ENCODE results near the gene TRIM29. TPM values are rescaled to one million over a fixed set of nuclear protein-coding genes. Genes with fewer than 3 reads are reported as not detected.

TRIM29 gene
- total and polyA plus RNA-seq, 2 donors from 2014 or later, result 0.65 to 32.9 TPM

GRCh38 chr11:120109531-120109930 is 28.4 kb downstream of the TRIM29 start:
- intact Hi-C loops (cut with DNase I), result no loop called here
- DNase-seq, result no peak

GRCh38 chr11:120108785-120109168 is 29.1 kb downstream of the TRIM29 start:
- FAIRE-seq (no peak), DNase-seq (no peak)
- Histone ChIP-seq H3K4me1 (ENCODE audit: control insufficient read depth in 2 of 3, insufficient read depth in 2 of 3, low read depth in 1 of 3, low read length in 3 of 3) (no peaks in the 10 kb centered on the region), H3K4me3 (ENCODE audit: low read length in 3 of 3) (no peak overlapping the region), H3K27me3 (ENCODE audit: control insufficient read depth, insufficient read depth, low read length) (no peaks in the 10 kb centered on the region), H3K9ac (ENCODE audit: low read length in 3 of 3) (no peak overlapping the region), H3K27ac (ENCODE audit: low read depth in 2 of 2, low read length in 2 of 2) (no peak overlapping the region), H3K36me3 (ENCODE audit: control insufficient read depth in 2 of 3, insufficient read depth in 3 of 3, low read length in 3 of 3) (no peaks in the 10 kb centered on the region), H3K9me3 (ENCODE audit: control insufficient read depth in 2 of 3, insufficient read depth in 1 of 3, low read length in 3 of 3) (no peaks in the 10 kb centered on the region)
- intact Hi-C loops (cut with DNase I), result no loop called here
- no peak for TF ChIP-seq CTCF (IDR thresholded peaks at IDR 0.05; ENCODE audit: borderline replicate concordance, extremely low read depth, insufficient read depth)

More at GRCh38 chr11:120109531-120109930, 28.4 kb downstream of the TRIM29 start:
- no peaks in the 10 kb centered on the region for H3K27me3 ChIP-seq (ENCODE audit: control insufficient read depth, insufficient read depth, low read length)
- no peaks in the 10 kb centered on the region for H3K9me3 ChIP-seq (ENCODE audit: control insufficient read depth in 2 of 3, insufficient read depth in 1 of 3, low read length in 3 of 3)
- FAIRE-seq, result no peak
- H3K4me1 ChIP-seq (ENCODE audit: control insufficient read depth in 2 of 3, insufficient read depth in 2 of 3, low read depth in 1 of 3, low read length in 3 of 3), result no peaks in the 10 kb centered on the region
- no peak overlapping the region for H3K27ac ChIP-seq (ENCODE audit: low read depth in 2 of 2, low read length in 2 of 2)
- H3K4me3 ChIP-seq (ENCODE audit: low read length in 3 of 3), result no peak overlapping the region
- no peak for TF ChIP-seq CTCF (IDR thresholded peaks at IDR 0.05; ENCODE audit: borderline replicate concordance, extremely low read depth, insufficient read depth)
- H3K9ac ChIP-seq (ENCODE audit: low read length in 3 of 3), result no peak overlapping the region
- H3K36me3 ChIP-seq (ENCODE audit: control insufficient read depth in 2 of 3, insufficient read depth in 3 of 3, low read length in 3 of 3), result no peaks in the 10 kb centered on the region

- no peak for FAIRE-seq
- Histone ChIP-seq H3K27ac (ENCODE audit: low read depth in 2 of 2, low read length in 2 of 2) (no peak overlapping the region), H3K4me3 (ENCODE audit: low read length in 3 of 3) (no peak overlapping the region), H3K36me3 (ENCODE audit: control insufficient read depth in 2 of 3, insufficient read depth in 3 of 3, low read length in 3 of 3) (no peaks in the 10 kb centered on the region), H3K27me3 (ENCODE audit: control insufficient read depth, insufficient read depth, low read length) (no peaks in the 10 kb centered on the region), H3K9me3 (ENCODE audit: control insufficient read depth in 2 of 3, insufficient read depth in 1 of 3, low read length in 3 of 3) (no peaks in the 10 kb centered on the region), H3K4me1 (ENCODE audit: control insufficient read depth in 2 of 3, insufficient read depth in 2 of 3, low read depth in 1 of 3, low read length in 3 of 3) (no peaks in the 10 kb centered on the region), H3K9ac (ENCODE audit: low read length in 3 of 3) (no peak overlapping the region)
- peak in 4 of 5 donors; percentile 78 to 85 (median 82) for DNase-seq
- TF ChIP-seq CTCF (IDR thresholded peaks at IDR 0.05; ENCODE audit: borderline replicate concordance, extremely low read depth, insufficient read depth), result peak; percentile 99
- intact Hi-C loops (cut with DNase I), result no loop called here
Measured at GRCh38 chr11:120108154-120108784, 29.6 kb downstream of the TRIM29 start.

GRCh38 chr11:120107692-120108091 is 30.2 kb downstream of the TRIM29 start:
- H3K27ac ChIP-seq (ENCODE audit: low read depth in 2 of 2, low read length in 2 of 2), result no peak overlapping the region
- intact Hi-C loops (cut with DNase I), result no loop called here
- H3K9ac ChIP-seq (ENCODE audit: low read length in 3 of 3), result no peak overlapping the region
- DNase-seq, result peak in 1 of 5 donors; percentile 61
- H3K36me3 ChIP-seq (ENCODE audit: control insufficient read depth in 2 of 3, insufficient read depth in 3 of 3, low read length in 3 of 3), result no peaks in the 10 kb centered on the region
- no peak overlapping the region for H3K4me3 ChIP-seq (ENCODE audit: low read length in 3 of 3)
- no peak for FAIRE-seq
- H3K4me1 ChIP-seq (ENCODE audit: control insufficient read depth in 2 of 3, insufficient read depth in 2 of 3, low read depth in 1 of 3, low read length in 3 of 3), result no peaks in the 10 kb centered on the region
- H3K27me3 ChIP-seq (ENCODE audit: control insufficient read depth, insufficient read depth, low read length), result no peaks in the 10 kb centered on the region
- H3K9me3 ChIP-seq (ENCODE audit: control insufficient read depth in 2 of 3, insufficient read depth in 1 of 3, low read length in 3 of 3), result no peaks in the 10 kb centered on the region
- no peak for TF ChIP-seq CTCF (IDR thresholded peaks at IDR 0.05; ENCODE audit: borderline replicate concordance, extremely low read depth, insufficient read depth)

All from kidney (tissue), 14 donors.